Endothelial cell of hepatic sinusoid (primary cell): ENCODE data around the gene C6orf52.

Source experiments
- in situ Hi-C: cut with HindIII; loops from 2 replicates; pipeline ENCODE4 v1.10.0; 2017; ENCODE audit warnings: low sequenced_read_pairs

The C6orf52 gene

GRCh38 chr6:10659699-10660348 lies 34.6 kb downstream of the C6orf52 start:
- in situ Hi-C loops, result no loop called here

DNA sequence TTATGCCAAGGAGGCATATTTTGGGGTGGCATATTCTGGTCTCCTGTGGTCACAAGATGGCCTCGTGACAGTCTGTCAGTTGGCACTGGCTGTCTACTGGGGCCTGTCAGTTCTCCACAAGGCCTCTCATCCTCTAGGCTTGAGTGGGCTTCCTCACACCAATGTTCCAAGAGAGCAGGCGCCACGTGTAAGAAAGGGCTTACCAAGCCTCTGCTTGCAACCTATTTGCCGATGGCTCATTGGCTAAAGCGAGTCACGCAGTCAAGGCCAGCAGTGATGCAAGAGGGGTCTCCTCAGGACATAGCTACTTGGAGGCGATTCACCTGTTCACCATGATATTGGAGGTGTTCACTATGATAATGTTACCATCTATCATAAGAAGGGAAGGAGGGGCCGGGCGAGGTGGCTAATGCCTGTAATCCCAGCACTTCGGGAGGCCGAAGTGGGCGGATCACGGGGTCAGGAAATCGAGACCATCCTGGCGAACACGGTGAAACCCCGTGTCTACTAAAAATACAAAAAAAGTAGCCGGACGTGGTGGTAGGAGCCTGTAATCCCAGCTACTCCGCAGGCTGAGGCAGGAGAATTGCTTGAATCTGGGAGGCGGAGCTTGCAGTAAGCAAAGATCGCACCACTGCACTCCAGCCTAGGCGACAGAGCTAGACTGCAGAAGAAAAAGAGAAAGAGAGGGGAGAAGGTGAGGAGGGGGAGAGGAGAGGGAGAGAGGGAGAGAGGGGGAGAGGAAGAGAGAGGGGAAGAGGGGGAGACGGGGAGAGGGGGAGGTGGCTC lies 35.3 kb downstream of the C6orf52 start:
- in situ Hi-C loops, result no loop called here

GRCh38 chr6:10655508-10656055 lies 38.8 kb downstream of the C6orf52 start:
- in situ Hi-C loops, result no loop called here

DNA sequence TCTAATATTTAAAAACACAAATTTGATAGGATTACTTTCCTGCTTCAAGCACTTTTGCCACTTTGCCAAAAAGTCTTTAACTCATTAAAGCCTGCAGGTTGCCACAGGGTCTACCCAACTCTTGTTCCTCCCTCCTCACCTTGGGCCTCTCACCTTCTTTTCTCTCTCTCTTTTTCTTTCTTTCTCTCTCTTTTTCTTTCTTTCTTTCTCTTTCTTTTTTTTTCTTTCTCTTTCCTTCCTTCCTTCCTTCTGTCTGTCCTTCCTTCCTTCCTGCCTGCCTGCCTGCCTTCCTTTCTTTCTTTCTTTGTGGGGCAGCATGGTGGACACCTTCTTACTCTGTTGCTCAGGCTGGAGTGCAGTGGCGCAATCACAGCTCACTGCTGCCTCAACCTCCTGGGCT lies 50.2 kb downstream of the C6orf52 start:
- in situ Hi-C loops, result no loop called here

DNA sequence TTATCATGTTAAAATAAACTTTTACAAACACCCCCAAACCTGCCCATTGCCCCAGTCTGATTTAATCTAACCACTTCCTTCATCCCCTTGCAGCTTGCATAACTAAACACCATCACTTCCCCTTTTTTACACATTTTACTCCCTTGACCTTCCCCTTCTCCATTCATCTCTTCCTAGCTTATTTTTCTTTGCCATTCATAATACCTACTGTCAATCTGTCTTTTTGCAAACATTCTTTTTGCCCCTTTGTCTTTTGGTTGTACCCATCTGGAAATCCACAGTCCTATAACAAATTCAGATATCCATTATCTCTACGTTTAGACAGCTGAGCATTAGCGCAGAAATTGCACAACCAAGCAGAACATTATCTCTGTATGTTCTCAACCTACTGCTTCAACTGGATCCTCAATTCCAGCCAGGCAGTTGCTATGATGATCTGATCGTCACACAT lies 51.2 kb downstream of the C6orf52 start:
- in situ Hi-C loops, result no loop called here

DNA sequence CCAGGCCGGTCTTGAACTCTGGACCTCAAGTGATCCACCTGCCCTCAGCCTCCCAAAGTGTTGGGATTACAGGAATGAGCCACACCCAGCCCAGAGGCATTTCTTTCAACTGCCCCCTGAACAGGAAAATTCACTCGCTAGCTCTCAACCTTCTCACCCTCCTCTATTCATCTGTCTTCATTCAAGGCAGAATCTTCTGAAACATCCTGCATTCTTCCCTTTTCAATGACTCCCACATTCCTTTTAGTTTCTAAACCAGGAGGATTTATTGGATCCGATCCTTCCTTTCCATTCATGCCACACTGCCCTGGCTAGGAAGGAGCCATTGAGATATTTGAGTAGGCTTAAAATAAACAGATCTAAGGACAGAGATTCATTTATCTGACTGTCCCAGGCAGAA lies 52.9 kb downstream of the C6orf52 start:
- in situ Hi-C loops, result no loop called here

- in situ Hi-C loops, result no loop called here
These were observed 54.0 kb downstream of the C6orf52 start for GRCh38 chr6:10640412-10640811.

DNA sequence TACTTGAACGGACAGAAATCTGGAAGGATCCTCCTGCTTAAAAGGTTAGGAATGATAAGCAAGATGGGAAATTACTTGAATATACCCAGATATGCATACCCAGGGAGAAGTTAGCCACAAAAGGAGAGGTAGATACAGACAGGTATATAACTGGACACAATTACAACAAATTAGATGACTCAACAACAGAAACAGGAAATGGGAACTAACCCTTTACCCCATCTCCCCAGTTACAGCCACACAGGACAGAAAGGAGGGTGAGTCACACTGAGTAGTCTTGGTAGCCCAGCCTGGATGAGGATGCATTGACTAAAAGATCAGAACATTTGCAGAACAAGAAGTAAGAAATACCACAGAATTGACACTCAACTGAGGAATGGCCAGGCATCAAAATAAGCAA lies 61.2 kb downstream of the C6orf52 start:
- in situ Hi-C loops, result no loop called here

DNA sequence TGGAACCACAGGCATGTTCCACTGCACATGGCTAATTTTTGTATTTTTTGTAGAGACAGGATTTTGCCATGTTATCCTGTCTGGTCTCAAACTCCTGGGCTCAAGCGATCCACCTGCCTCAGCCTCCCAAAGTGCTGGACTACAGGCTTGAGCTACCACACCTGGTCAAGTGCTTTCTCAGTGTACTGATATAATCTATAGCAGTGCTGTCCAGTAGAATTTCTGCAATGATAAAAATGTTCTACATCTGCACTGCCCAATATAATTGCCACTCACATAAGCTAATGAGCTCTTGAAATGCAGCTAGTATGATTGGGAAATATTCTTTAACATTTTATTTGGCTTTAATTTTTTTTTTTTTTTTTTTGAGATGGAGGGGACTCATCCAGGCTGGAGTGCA lies 64.2 kb downstream of the C6orf52 start:
- in situ Hi-C loops, result no loop called here

GRCh38 chr6:10627800-10628199 lies 66.6 kb downstream of the C6orf52 start:
- in situ Hi-C loops, result no loop called here

DNA sequence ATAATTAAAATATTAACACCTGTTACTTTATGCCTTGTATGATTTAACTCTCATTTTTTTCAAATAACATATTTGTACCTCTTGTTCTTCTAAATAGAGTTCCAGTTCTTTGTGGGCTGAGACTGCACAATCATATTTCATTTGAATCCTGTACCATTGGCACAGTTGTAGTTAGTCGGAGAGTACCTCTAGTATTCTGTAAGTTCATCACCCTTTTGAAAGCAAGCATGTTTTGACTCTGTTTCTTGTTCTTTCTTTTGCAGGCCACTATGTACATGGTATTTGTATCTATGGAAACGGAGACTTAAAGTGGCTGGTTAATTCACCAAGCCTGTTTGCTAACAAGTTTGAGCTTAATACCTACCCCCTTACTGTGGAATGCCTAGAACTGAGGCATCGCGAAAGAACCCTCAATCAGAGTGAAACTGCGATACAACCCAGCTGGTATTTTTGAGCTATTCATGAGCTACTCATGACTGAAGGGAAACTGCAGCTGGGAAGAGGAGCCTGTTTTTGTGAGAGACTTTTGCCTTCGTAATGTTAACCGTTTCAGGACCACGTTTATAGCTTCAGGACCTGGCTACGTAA lies 68.2 kb downstream of the C6orf52 start:
- in situ Hi-C loops, result no loop called here

GRCh38 chr6:10624836-10625235 lies 69.6 kb downstream of the C6orf52 start:
- in situ Hi-C loops, result no loop called here

DNA sequence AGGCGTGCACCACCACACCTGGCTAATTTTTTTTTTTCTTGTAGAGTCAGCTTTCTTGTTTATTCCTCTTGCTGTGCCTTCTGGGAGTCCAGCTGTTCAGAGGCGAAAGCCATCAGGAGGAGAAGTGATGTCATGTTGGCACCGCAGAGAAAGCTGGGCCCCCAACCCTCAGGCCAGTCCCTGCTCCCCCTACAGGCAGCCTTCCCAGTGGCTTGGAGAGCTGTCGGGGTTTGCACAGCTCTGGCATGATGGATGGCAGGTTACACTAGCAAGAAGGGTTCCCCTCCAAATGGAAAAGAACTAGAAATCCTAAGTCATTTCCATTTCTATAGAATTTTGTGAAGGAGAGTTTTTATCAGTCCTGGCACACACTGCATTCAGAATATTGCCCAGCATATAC lies 72.6 kb downstream of the C6orf52 start:
- in situ Hi-C loops, result no loop called here
